SH-SY5Y (cell line): ENCODE measurements around the gene GAS7.

Source experiments
- GATA2 ChIP-seq: IDR thresholded peaks from 2 replicates; pipeline ENCODE4 v1.6.1; 2011; ENCODE audit warnings: mild to moderate bottlenecking, low read depth, low read length
- GATA3 ChIP-seq: IDR thresholded peaks from 2 replicates; pipeline ENCODE4 v1.6.1; 2011; ENCODE audit warnings: low read depth, mild to moderate bottlenecking, low read length, moderate library complexity

Gene GAS7

GRCh38 chr17:10036511-10037061 is 161.8 kb downstream of the GAS7 start:
- no peak for TF ChIP-seq GATA2
- TF ChIP-seq GATA3 = no peak

- TF ChIP-seq GATA2 (no peak), GATA3 (no peak)
Measured at GRCh38 chr17:10035885-10036284, 162.5 kb downstream of the GAS7 start.

- TF ChIP-seq GATA3 (no peak), GATA2 (no peak)
Measured at GRCh38 chr17:10034719-10035475, 163.5 kb downstream of the GAS7 start.

GRCh38 chr17:10033959-10034358 is 164.4 kb downstream of the GAS7 start:
- TF ChIP-seq GATA3 (no peak), GATA2 (no peak)

GRCh38 chr17:10033449-10033848 is 165.0 kb downstream of the GAS7 start:
- TF ChIP-seq GATA3 = no peak
- TF ChIP-seq GATA2 = no peak

- TF ChIP-seq GATA3 = no peak
- TF ChIP-seq GATA2 = no peak
Measured at GRCh38 chr17:10032118-10032852, 166.1 kb downstream of the GAS7 start.

GRCh38 chr17:10031606-10032005 is 166.8 kb downstream of the GAS7 start:
- no peak for TF ChIP-seq GATA2

- TF ChIP-seq GATA3 (no peak), GATA2 (no peak)
Measured at GRCh38 chr17:10031127-10031526, 167.3 kb downstream of the GAS7 start.

- no peak for TF ChIP-seq GATA3
Measured at GRCh38 chr17:10029129-10029528, 169.3 kb downstream of the GAS7 start.

- no peak for TF ChIP-seq GATA2
- TF ChIP-seq GATA3 = no peak
Measured at GRCh38 chr17:10025976-10026901, 172.2 kb downstream of the GAS7 start.

- no peak for TF ChIP-seq GATA3
- no peak for TF ChIP-seq GATA2
Measured at GRCh38 chr17:10025224-10025623, 173.2 kb downstream of the GAS7 start.

GRCh38 chr17:10022416-10022815 is 176.0 kb downstream of the GAS7 start:
- TF ChIP-seq GATA2 (no peak), GATA3 (no peak)

- no peak for TF ChIP-seq GATA3
- TF ChIP-seq GATA2 = no peak
Measured at GRCh38 chr17:10021272-10021984, 177.0 kb downstream of the GAS7 start.

- TF ChIP-seq GATA3 (no peak), GATA2 (no peak)
Measured at GRCh38 chr17:10019941-10020451, 178.4 kb downstream of the GAS7 start.
